BE2C (cell line): Measurements from ENCODE around the gene NELFE.

Experiments
- DNase-seq: peaks from one replicate; pipeline ENCODE4 v3.0.0-alpha.2; 2020
- H3K27me3 ChIP-seq: fragments of 250-450 bp; sonication (Bioruptor Pico); 2 replicates; pipeline ENCODE4 v1.5.1; 2020; ENCODE audit warnings: mild to moderate bottlenecking
- H3K36me3 ChIP-seq: fragments of 250-450 bp; sonication (Bioruptor Pico); 2 replicates; pipeline ENCODE4 v1.5.1; 2020; ENCODE audit warnings: mild to moderate bottlenecking
- H3K4me1 ChIP-seq: fragments of 250-450 bp; sonication (Bioruptor Pico); 2 replicates; pipeline ENCODE4 v1.5.1; 2020
- H3K4me3 ChIP-seq: 2 replicates; pipeline ENCODE4 v1.5.1; 2011; ENCODE audit warnings: low read depth, low read length
- H3K9me3 ChIP-seq: fragments of 250-450 bp; sonication (Bioruptor Pico); 2 replicates; pipeline ENCODE4 v1.5.1; 2020
- CTCF ChIP-seq: IDR thresholded peaks from 2 replicates; pipeline ENCODE4 v1.5.1; 2012; ENCODE audit warnings: mild to moderate bottlenecking, low read depth, low read length

NELFE gene

GRCh38 chr6:31949926-31950548, 8.7 kb downstream of the NELFE start:
- peaks cover 17% of the 10 kb centered on the region for H3K36me3 ChIP-seq
- no peaks in the 10 kb centered on the region for H3K4me1 ChIP-seq

GRCh38 chr6:31948753-31949413, 9.9 kb downstream of the NELFE start:
- H3K4me3 ChIP-seq, result no peak overlapping the region
- peaks cover 8% of the 10 kb centered on the region; the same call in 1 of the 2 replicates for H3K27me3 ChIP-seq
- H3K4me1 ChIP-seq, result no peaks in the 10 kb centered on the region
- no peak for DNase-seq
- no peaks in the 10 kb centered on the region for H3K9me3 ChIP-seq
- peaks cover 8% of the 10 kb centered on the region for H3K36me3 ChIP-seq
- TF ChIP-seq CTCF, result no peak

More at GRCh38 chr6:31949926-31950548, 8.7 kb downstream of the NELFE start:
- TF ChIP-seq CTCF, result no peak
- no peak overlapping the region for H3K4me3 ChIP-seq
- no peaks in the 10 kb centered on the region for H3K9me3 ChIP-seq
- H3K27me3 ChIP-seq, result peaks cover 8% of the 10 kb centered on the region; the same call in 1 of the 2 replicates
- DNase-seq, result no peak

GRCh38 chr6:31948306-31948705, 10.5 kb downstream of the NELFE start:
- H3K4me3 ChIP-seq, result no peak overlapping the region
- H3K9me3 ChIP-seq, result no peaks in the 10 kb centered on the region
- H3K36me3 ChIP-seq, result peaks cover 4% of the 10 kb centered on the region
- peaks cover 8% of the 10 kb centered on the region; the same call in 1 of the 2 replicates for H3K27me3 ChIP-seq
- no peaks in the 10 kb centered on the region for H3K4me1 ChIP-seq
- no peak for TF ChIP-seq CTCF
- no peak for DNase-seq

DNA sequence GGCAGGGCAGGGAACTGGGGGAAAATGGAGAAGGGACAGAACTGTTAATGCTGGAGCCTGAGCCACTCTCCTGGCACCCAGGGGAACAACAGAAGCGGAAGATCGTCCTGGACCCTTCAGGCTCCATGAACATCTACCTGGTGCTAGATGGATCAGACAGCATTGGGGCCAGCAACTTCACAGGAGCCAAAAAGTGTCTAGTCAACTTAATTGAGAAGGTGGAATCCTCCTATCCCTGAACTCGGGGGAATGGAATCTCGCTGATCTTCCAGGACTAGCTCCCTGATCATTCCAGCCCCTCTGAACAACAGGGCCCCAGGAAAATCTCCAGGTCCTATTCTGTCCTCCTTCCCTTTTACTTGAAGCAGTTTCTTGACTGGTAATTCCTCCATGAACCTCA, 10.9 kb downstream of the NELFE start:
- no peak for DNase-seq
- TF ChIP-seq CTCF, result no peak
- Histone ChIP-seq H3K4me1 (no peaks in the 10 kb centered on the region), H3K4me3 (no peak overlapping the region), H3K27me3 (peaks cover 8% of the 10 kb centered on the region; the same call in 1 of the 2 replicates), H3K36me3 (peaks cover 3% of the 10 kb centered on the region), H3K9me3 (no peaks in the 10 kb centered on the region)

DNA sequence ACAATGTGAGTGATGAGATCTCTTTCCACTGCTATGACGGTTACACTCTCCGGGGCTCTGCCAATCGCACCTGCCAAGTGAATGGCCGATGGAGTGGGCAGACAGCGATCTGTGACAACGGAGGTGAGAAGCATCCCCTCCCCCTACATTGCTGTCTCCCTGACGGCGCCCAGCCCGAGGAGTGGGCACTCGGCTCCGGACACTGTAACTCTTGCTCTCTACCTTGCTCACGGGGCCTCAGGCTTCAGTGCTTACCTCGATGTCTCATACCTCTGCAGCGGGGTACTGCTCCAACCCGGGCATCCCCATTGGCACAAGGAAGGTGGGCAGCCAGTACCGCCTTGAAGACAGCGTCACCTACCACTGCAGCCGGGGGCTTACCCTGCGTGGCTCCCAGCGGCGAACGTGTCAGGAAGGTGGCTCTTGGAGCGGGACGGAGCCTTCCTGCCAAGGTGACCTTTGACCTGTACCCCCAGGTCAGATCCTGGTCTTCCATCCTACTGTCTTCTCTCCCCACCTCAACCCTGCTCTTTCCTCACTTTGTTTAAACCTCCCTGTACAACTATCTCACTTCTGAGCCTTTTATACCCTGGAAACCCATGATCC, 11.6 kb downstream of the NELFE start:
- no peak for DNase-seq
- H3K36me3 ChIP-seq, result peaks cover 1% of the 10 kb centered on the region; the same call in 1 of the 2 replicates
- H3K9me3 ChIP-seq, result no peaks in the 10 kb centered on the region
- H3K4me1 ChIP-seq, result no peaks in the 10 kb centered on the region
- no peak for TF ChIP-seq CTCF
- no peak overlapping the region for H3K4me3 ChIP-seq
- peaks cover 8% of the 10 kb centered on the region; the same call in 1 of the 2 replicates for H3K27me3 ChIP-seq
